Pancreas (tissue), 10 donors: Measurements from ENCODE around the gene TPGS1. TPM values are rescaled to one million over a fixed set of nuclear protein-coding genes. Genes with fewer than 3 reads are reported as not detected.

Experiments
- ATAC-seq, 4 donors: fragments of 200-7000 bp; cut with Tn5 transposase; one replicate each; pipeline versions ENCODE4 v1.8.0 to v1.9.1; 2020; ENCODE audit warnings: mild to moderate bottlenecking in 4 of 4, moderate library complexity in 4 of 4
- DNase-seq, 6 donors: peaks; one replicate each; pipeline ENCODE4 v3.0.0-alpha.2; 2020
- FAIRE-seq: peaks from 2 replicates; lab custom pipeline; 2012; peaks lifted over from hg19 to GRCh38; lab: Jason Lieb, UNC
- H3K27ac ChIP-seq, 4 donors: fragments of 200-600 bp; sonication (generic); 1 replicate in 3 of 4; 2 replicates in 1 of 4; pipeline versions ENCODE4 v1.5.0 to v1.8.0; 2020
- H3K27me3 ChIP-seq, 4 donors: fragments of 200-600 bp; one replicate each; pipeline ENCODE4 v1.8.0; 2021
- H3K36me3 ChIP-seq, 3 donors: fragments of 200-600 bp; sonication (generic) in 1 of 3; one replicate each; pipeline versions ENCODE4 v1.5.0 to v1.8.0; 2020 to 2021
- H3K4me1 ChIP-seq, 3 donors: fragments of 200-600 bp; one replicate each; pipeline ENCODE4 v1.8.0; 2021
- H3K4me3 ChIP-seq, 4 donors: fragments of 200-600 bp; sonication (generic) in 2 of 4; one replicate each; pipeline versions ENCODE4 v1.5.0 to v1.8.0; 2020 to 2021
- H3K9me3 ChIP-seq, 4 donors: fragments of 200-600 bp; one replicate each; pipeline ENCODE4 v1.8.0; 2021
- WGBS, 2 donors: extraction: QIAGEN DNeasy Blood & Tissue Kit; methylation state at CpG; one replicate each; pipeline ENCODE4 v1.1.7; 2013; 5-methylcytosine and 5-hydroxymethylcytosine counted together
- intact Hi-C, 3 donors: fragments of 100-400 bp; cut with DNase I; formaldehyde crosslinking; loops; one replicate each; pipeline versions ENCODE4 v1.11.1 to v1.14.2; 2022
- polyA plus RNA-seq, 2 donors: library from polyadenylated mRNA; stranded (reverse); fragments of 200-250 nt; gene quantifications; one replicate each; pipeline ENCODE4 v1.2.3, GENCODE V29; 2013
- total RNA-seq, 6 donors: library from RNA; stranded (reverse); fragmentation: NEBNext Ultra II Directional in 4 of 6; extraction: Animal tissue kit (Norgen Biotek cat#: 25700) in 4 of 6; gene quantifications; one replicate each; pipeline versions ENCODE4 v1.2.1 to v1.2.4, GENCODE V29; 2021 to 2023
- TF ChIP-seq, protein P1 (sequence below), 4 donors: fragments of 200-600 bp; sonication (generic) in 3 of 4; IDR thresholded peaks; one replicate each; pipeline versions ENCODE4 v1.5.0 to v1.8.0; 2021; ENCODE audit warnings: antibody characterized with exemption in 4 of 4
- donor health status: healthy with polysubstance abuse.
- donor health status: DM: no; HTN: no; CAD: no; lungs with moderate emphysema.
- donor health status: DM: no; HTN: no; CAD: no.
- donor health status: control.
- donor health status: control.
- donor health status: Bipolar disorder and iron deficiency.
- donor health status: DM: yes; HTN: yes; CAD: no.
- donor health status: DM: no; HTN: no; CAD: no.
- donor health status: DM: no; HTN: no; CAD: no.
- donor health status: DM: yes; HTN: yes; CAD: no.

Gene TPGS1
- total and polyA plus RNA-seq, 8 donors = 8.8 to 29.7 (median 11.2) TPM

- ATAC-seq (no peak), FAIRE-seq (no peak), DNase-seq (peak in 1 of 6 donors; percentile 64)
- Histone ChIP-seq H3K36me3 (no peaks in the 10 kb centered on the region), H3K27ac (no peak overlapping the region), H3K4me3 (no peak overlapping the region), H3K4me1 (no peaks in the 10 kb centered on the region), H3K9me3 (no peaks in the 10 kb centered on the region), H3K27me3 (no peaks in the 10 kb centered on the region)
- intact Hi-C loops = no loop called here
- TF ChIP-seq, protein P1, sequence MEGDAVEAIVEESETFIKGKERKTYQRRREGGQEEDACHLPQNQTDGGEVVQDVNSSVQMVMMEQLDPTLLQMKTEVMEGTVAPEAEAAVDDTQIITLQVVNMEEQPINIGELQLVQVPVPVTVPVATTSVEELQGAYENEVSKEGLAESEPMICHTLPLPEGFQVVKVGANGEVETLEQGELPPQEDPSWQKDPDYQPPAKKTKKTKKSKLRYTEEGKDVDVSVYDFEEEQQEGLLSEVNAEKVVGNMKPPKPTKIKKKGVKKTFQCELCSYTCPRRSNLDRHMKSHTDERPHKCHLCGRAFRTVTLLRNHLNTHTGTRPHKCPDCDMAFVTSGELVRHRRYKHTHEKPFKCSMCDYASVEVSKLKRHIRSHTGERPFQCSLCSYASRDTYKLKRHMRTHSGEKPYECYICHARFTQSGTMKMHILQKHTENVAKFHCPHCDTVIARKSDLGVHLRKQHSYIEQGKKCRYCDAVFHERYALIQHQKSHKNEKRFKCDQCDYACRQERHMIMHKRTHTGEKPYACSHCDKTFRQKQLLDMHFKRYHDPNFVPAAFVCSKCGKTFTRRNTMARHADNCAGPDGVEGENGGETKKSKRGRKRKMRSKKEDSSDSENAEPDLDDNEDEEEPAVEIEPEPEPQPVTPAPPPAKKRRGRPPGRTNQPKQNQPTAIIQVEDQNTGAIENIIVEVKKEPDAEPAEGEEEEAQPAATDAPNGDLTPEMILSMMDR (IDR thresholded peaks at IDR 0.05) = no peak
- 75% methylated on average over 23 of the region's 23 CpGs for WGBS, 2 donors
Measured at GRCh38 chr19:472005-472858, 35.1 kb upstream of the TPGS1 start.

GRCh38 chr19:474126-475078, 32.9 kb upstream of the TPGS1 start:
- no peak for FAIRE-seq
- Histone ChIP-seq H3K36me3 (no peaks in the 10 kb centered on the region), H3K4me3 (no peak overlapping the region), H3K9me3 (no peaks in the 10 kb centered on the region), H3K4me1 (no peaks in the 10 kb centered on the region), H3K27ac (no peak overlapping the region), H3K27me3 (no peaks in the 10 kb centered on the region)
- no peak for ATAC-seq
- TF ChIP-seq, protein P1 (IDR thresholded peaks at IDR 0.05) = no peak
- peak in 1 of 6 donors; percentile 70 for DNase-seq
- WGBS, 2 donors = 54 to 61% methylated on average over 56 to 57 of the region's 57 CpGs
- intact Hi-C loops = no loop called here

DNA sequence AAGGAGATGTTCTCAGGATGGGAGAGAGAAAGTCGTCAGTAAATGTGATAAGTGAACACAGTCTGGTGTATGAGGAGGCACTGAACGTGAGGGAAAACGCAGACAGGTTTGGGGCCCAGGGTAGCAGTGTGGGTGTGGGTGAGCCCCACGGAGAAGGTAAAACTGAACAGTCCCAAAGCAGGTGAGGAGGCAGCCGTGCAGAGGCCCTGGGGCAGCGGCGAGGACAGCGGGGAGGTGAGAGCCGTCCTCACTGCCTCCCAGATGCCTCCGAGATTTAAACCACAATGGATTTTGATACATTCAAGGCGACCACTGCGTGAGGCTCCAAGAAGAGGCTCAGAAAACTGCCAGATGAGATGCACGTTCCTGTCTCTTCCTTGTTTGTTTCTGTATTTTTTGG, 31.9 kb upstream of the TPGS1 start:
- WGBS, 2 donors = 63 to 79% methylated on average over 13 of the region's 13 CpGs
- no peak overlapping the region for H3K27ac ChIP-seq
- H3K4me3 ChIP-seq = no peak overlapping the region
- H3K36me3 ChIP-seq = no peaks in the 10 kb centered on the region
- intact Hi-C loops = no loop called here
- FAIRE-seq (no peak), ATAC-seq (no peak), DNase-seq (peak in 1 of 6 donors; percentile 24)
- H3K27me3 ChIP-seq = no peaks in the 10 kb centered on the region
- TF ChIP-seq, protein P1 (IDR thresholded peaks at IDR 0.05) = no peak
- no peaks in the 10 kb centered on the region for H3K4me1 ChIP-seq
- no peaks in the 10 kb centered on the region for H3K9me3 ChIP-seq

DNA sequence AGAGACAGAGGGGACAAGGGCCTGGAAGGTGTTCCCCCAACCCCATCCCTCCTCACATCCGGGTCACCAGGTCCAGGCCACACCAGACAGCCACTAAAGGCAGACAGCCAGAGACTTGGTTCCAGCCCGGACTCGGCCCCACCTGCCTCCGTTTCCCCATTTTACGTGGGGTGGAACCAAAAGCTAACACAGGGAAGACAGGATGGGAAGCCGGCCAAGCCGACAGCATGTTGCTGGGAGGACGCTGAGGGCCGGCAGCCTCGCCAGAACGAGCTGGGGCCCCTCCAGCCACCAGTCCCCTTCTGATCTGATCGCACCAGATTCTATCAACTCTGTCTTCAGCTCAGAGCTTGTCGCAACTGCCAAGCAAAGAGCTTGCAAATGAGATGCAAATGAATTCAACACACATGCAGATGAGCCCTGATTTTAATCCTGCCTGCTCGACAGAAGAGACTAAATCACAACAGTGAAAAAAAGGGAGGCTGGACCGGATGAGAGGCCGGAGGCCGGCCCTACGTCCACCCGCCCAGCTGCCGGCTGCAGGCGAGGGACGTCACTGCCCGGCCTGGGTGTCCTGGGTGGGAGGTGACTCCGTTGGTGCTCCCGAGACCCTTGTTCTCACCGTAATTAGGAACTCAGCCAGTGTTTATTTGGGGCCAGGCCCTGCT, 28.9 kb upstream of the TPGS1 start:
- no peak overlapping the region for H3K27ac ChIP-seq
- H3K9me3 ChIP-seq = no peaks in the 10 kb centered on the region
- WGBS, 2 donors = 75 to 77% methylated on average over 26 of the region's 26 CpGs
- intact Hi-C loops = no loop called here
- FAIRE-seq (no peak), DNase-seq (no peak), ATAC-seq (no peak)
- H3K36me3 ChIP-seq = no peaks in the 10 kb centered on the region
- no peak overlapping the region for H3K4me3 ChIP-seq
- TF ChIP-seq, protein P1 (IDR thresholded peaks at IDR 0.05) = no peak
- no peaks in the 10 kb centered on the region for H3K4me1 ChIP-seq
- H3K27me3 ChIP-seq = no peaks in the 10 kb centered on the region
